LHCN-M2 (cell line): ENCODE results near the gene RALGAPA1. TPM values are rescaled to one million over a fixed set of nuclear protein-coding genes. Genes with fewer than 3 reads are reported as not detected.
"Not testable (repeated sequence)": the region's sequence is repeated elsewhere in the genome, so short reads cannot be mapped to it uniquely, and the experiment has no call there.

Experiments
- DNase-seq: peaks from one replicate; pipeline ENCODE4 v3.0.0-alpha.2; 2012; ENCODE audit warnings: low read depth
- total RNA-seq: library from RNA; depleted of rRNA; stranded (reverse); fragments of >200 nt; gene quantifications from 2 replicates; pipeline ENCODE4 v1.2.3, GENCODE V29; 2014

RALGAPA1 gene
- total RNA-seq, 1 experiment from 2014 or later, result 15.3 TPM

- no peak for DNase-seq
Measured at GRCh38 chr14:35701531-35701930, 107.6 kb downstream of the RALGAPA1 start.

- DNase-seq, result no peak
Measured at GRCh38 chr14:35699791-35700444, 109.2 kb downstream of the RALGAPA1 start.

DNA sequence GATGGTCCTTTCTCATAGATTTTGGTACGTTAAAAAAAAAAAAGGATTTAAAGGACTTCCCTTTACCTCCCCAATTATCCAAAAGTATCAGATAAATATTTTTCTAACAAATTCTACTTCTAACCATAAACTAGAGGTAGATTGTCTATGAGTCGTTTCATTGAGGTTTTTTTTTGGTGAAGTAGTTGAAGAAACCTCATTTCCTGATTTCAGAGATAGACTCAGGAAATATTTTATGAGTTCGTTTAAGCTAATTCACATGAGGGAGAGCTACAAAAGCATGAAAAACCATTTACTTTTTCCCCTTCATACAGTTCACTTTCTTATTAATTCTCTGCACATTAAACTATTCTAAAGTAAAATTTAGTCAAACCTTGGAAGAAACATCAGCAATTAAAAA, 112.5 kb downstream of the RALGAPA1 start:
- no peak for DNase-seq

DNA sequence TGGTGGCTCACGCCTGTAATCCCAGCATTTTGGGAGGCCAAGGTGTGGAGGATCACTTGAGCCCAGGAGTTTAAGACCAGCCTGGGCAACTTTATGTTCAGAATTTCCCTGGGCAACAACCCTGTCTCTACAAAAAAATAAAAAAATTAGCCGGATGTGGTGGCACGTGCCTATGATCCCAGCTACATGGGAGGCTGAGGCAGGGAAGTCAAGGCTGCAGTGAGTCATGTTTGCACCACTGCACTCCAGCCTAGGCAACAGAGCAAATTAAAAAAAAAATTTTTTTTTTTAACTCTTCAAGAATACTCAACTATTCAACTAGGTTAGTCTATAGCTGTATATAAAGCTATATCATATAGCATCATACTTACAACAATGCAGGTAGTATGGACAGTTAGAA, 113.0 kb downstream of the RALGAPA1 start:
- DNase-seq, result no peak

DNA sequence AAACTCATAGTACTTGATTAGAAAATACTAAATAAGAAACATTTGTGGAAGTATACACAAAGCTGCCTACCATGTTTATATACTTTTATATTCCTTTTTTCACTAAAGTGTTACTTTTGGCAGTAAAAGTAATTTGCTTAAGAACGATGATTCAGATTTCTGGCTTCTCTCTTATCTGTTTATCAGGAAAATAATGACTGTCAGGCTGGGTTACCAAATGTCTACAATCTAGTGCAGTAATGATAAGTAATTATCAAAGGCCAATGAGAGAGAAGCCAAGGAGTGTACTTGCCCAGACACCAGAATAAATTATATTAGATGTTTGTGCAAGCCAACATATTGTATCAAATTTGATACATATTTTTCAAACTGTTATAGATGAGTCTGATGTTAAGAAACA, 113.4 kb downstream of the RALGAPA1 start:
- DNase-seq, result no peak

GRCh38 chr14:35695072-35695471, 114.0 kb downstream of the RALGAPA1 start:
- DNase-seq, result no peak

DNA sequence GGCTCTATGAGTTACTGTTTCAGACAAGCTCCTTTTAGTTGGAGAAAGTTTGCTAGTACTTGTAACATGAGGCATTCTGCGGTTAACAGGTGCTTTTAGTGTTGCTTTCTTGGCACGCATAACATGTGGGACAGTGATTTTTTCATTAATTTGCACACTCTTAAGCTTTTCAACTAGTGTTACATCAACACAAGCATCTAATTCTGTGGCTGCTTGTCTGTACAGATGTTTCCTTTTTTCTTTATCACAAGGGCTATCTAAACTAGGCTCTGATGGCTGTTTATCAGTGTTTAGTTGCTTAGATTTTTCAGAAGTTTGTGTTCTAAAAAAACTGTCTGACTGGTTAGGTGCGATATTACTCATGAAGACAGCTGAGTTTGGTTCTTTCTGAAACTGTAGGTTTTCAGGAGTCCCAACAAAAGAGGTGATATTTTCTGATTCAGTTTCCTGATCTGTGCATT, 120.1 kb downstream of the RALGAPA1 start:
- DNase-seq, result no peak

DNA sequence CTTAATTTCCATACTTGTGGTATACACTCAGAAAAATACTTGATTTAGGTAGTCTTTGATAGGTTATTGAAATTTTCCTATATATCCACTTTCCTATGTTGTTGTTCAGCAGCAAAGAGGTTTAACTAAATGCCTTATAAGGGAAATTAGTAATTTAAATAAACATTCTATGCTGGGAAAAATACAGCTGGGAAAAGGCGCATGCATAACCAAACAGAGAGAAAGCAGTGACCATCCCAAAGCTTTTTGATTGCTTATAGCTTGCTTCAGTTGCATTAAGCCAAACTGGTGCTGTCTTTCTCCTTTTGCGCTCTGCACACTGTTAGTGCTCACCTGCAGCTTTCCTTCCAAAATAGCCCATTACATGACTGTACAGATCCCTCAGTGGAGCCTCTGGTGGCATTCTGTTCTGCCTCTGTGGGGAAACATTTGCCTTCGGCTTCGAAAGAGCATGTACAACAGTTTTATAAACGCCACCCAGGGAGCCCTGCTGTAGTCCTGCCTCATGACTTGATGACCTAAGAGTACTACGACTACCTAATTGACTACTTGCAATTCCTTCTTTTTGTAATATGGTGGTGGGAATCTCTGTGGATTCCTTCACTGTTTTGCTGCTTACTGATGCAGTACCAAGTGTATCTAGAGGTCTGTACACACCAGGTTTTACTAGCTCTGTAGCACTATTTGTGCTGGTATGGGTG, 120.8 kb downstream of the RALGAPA1 start:
- no peak for DNase-seq

DNA sequence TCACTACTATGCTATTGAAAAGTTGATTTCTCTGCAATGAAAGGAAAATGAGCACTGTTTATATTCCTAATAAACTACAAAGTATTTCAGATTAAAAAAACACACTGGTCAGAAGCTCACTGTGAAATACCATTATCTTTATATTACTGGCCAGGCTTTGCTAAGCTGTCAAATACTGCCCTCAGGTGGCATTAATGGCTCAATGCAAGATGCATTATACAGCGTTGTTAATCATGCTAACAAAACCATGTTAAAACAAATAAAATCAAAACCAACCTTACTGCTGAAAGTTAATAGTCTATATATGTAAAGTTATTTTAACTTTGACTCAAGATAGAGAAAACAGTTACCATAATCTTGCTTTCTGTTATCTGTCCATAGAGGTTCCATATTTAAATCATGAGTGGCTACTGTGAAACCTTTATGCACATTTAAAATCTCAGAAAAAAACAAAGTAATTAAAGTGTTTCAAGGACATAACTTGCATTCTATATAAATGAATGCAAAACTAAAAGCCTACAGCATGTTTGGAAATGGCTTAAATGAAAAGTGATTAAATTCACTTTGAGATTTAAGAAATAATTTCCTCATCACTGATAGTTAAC, 121.7 kb downstream of the RALGAPA1 start:
- DNase-seq, result peak; percentile 46

DNA sequence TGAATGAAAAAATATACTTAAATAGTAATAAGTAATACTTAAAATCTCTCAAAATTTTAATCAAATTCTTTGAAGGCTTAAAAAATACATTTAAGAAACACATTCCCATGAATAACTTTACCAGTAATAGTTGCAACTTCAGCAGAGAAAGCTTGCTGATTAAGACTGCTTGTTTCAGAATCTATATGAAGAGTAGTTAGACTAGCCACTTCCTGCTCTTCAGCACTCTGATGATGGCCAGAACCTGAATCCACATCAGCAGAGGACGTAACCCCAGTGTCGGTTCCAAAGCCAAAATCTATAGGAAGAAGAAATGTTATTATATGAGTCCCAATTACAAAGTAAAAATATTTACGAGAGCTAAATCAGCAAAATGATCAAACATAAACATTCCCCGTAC, 125.4 kb downstream of the RALGAPA1 start:
- DNase-seq, result not testable (repeated sequence)

- DNase-seq, result no peak
Measured at GRCh38 chr14:35682802-35683201, 126.3 kb downstream of the RALGAPA1 start.

GRCh38 chr14:35678403-35679028, 130.6 kb downstream of the RALGAPA1 start:
- no peak for DNase-seq

DNA sequence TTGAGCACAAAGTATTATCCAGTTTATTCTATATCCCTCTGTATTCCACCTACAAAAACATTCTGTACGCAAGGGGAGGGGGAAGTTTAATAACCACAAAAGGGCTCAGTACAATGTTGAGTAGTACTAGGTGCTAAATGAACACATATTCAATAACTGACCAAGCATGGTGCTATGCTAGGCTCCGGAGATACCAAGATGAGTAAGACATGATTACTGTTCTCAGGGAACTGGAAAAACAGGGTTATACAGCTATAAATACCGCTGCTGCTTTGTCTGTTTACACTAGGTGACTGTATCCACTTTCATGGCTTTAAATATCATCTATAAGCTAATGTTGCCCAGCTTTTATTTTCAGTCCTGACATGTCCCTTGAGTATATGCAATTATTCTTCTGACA, 139.3 kb downstream of the RALGAPA1 start:
- DNase-seq, result peak; percentile 56

DNA sequence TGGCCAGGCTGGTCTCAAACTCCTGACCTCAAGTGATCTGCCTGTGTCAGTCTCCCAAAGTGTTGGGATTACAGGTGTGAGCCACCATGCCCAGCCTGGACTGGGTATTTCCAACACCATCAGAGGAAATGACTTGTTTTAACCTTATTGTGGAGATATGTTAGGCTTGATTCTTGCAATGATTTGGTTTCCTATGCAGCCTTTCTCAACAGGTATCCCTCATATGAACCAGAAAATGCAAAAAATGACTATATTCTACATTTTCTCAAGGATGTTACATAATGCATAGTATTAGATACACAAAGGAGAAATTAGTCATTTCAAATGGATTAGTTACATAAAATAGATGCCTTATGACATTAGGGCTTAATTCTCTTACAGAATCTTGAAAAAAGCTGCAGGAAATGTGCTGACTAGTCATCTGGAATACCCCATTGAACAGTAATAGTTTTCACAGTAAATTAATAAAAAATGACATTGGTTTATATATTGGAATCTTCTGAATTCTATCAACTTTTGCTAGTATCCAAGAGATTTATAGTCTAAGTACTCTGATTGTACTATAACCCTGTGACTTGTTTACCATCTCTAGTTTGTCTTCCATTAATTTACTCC, 142.6 kb downstream of the RALGAPA1 start:
- no peak for DNase-seq

- no peak for DNase-seq
Measured at GRCh38 chr14:35661875-35662274, 147.2 kb downstream of the RALGAPA1 start.

DNA sequence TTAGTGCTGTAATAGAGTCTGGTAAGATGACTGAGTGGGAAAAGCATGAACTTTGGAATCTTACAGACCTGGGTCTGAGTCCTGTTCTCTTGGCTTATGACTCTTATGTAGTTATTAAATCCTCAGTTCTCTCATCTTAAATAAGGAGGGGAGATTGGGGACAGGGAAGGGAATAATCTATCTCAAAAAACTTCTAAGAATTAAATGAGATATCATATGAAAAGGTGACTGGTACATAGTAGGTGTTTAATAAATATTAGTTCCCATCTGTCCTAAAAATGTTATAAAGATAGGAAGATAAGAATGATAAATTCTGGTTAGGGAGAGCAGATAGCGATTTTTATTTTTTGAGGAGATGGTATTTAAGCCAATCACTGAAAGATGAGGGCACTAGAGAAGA, 156.1 kb downstream of the RALGAPA1 start:
- no peak for DNase-seq

DNA sequence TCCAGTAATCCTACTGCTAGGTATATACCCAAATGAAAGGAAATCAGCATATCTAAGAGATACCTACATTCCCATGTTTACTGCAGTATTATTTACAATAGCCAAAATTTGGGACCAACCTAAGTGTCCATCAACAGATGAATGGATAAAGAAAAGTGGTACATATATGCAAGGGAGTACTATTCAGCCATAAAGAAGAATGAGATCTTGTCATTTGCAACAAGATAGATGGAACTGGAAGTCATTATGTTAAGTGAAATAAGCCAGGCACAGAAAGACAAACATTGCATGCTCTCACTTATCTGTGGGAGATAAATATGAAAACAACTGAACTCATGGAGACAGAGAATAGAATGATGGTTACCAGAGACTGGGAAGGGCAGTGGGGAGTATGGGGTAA, 165.6 kb downstream of the RALGAPA1 start:
- DNase-seq, result no peak

GRCh38 chr14:35637851-35638250, 171.2 kb downstream of the RALGAPA1 start:
- DNase-seq, result no peak

DNA sequence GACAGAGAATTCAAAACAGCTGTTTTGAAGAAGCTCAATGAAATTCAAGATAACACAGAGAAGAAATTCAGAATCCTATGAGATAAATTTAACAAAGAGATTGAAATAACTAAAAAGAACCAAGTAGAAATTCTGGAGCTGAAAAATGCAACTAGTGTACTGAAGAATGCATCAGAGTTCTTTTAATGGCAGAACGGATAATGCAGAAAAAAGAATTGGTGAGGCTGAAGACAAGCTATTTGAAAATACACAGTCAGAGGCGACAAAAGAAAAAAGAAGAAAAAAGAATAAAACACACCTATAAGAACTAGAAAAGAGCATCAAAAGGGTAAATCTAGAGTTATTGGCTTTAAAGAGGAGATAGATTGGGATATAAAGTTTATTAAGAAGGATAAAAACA, 171.8 kb downstream of the RALGAPA1 start:
- DNase-seq, result no peak

DNA sequence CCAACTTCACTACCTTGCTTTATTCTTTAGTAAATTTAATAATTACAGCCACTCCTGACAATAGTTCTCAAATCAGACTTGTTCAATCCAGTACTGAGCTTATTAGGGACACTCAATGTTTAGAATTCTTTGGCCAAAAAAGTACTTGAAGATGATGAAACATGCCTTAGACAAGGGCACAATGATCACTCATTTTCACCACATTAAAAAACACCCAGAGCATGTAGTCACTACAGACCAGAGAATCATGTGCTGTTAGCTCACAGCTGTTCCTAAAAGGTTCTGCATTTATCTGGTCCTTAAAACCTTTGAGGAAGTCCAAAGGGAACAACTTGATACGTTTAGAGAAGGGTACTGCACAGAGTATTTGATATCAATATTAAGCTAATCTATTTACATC, 176.4 kb downstream of the RALGAPA1 start:
- peak; percentile 80 for DNase-seq

DNA sequence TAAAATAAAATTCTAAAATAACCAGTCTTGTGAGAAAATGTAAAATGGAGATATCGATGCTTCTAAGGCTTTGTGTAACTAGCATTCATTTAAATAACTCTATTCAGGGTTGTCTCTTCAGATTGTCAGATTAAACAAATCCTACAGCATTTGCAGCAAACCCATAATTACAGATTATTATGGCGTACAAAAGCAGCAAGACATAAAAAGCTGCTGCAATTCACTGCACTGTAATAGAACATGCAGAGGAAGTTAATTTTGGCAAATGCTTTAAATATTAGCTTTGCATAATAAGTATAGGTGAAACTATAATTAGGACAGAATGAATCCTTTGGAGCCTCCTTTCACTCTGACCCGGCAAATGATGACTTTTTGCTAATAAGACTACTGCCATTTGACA, 176.8 kb downstream of the RALGAPA1 start:
- no peak for DNase-seq
